Ovary (tissue), 3 donors: ENCODE data around the gene TBC1D26.

Experiments
- EP300 ChIP-seq: sonication (generic); formaldehyde crosslinking; IDR thresholded peaks from one replicate; pipeline ENCODE4 v1.6.1; 2017; ENCODE audit warnings: antibody characterized with exemption
- TF ChIP-seq, protein P1 (sequence below), 3 donors: fragments of 450-650 bp in 2 of 3; fragments of 200-600 bp in 1 of 3; IDR thresholded peaks; one replicate each; pipeline versions ENCODE4 v1.5.1 to v1.8.0; 2016 to 2022; ENCODE audit warnings: antibody characterized with exemption in 3 of 3, mild to moderate bottlenecking in 1 of 3
- donor health status: DM: no; HTN: no; CAD: no.

- TF ChIP-seq, protein P1, sequence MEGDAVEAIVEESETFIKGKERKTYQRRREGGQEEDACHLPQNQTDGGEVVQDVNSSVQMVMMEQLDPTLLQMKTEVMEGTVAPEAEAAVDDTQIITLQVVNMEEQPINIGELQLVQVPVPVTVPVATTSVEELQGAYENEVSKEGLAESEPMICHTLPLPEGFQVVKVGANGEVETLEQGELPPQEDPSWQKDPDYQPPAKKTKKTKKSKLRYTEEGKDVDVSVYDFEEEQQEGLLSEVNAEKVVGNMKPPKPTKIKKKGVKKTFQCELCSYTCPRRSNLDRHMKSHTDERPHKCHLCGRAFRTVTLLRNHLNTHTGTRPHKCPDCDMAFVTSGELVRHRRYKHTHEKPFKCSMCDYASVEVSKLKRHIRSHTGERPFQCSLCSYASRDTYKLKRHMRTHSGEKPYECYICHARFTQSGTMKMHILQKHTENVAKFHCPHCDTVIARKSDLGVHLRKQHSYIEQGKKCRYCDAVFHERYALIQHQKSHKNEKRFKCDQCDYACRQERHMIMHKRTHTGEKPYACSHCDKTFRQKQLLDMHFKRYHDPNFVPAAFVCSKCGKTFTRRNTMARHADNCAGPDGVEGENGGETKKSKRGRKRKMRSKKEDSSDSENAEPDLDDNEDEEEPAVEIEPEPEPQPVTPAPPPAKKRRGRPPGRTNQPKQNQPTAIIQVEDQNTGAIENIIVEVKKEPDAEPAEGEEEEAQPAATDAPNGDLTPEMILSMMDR (IDR thresholded peaks at IDR 0.05), result no peak
- TF ChIP-seq EP300, result no peak
Observed at GRCh38 chr17:15777297-15777696, 45.2 kb downstream of the TBC1D26 start.
